ENCODE data around the gene ATXN2L.
"Not testable (repeated sequence)": the region's sequence is repeated elsewhere in the genome, so short reads cannot be mapped to it uniquely, and the experiment has no call there.

Gene ATXN2L

GRCh38 chr16:28822520-28823290 lies at the start of gene ATXN2L:
Gene ATXN2L, plus strand, starts transcription at chr16:28822999. Its CDS starts 261 bp downstream, at chr16:28823260.
- DNase-seq: peak; percentile 91

DNA sequence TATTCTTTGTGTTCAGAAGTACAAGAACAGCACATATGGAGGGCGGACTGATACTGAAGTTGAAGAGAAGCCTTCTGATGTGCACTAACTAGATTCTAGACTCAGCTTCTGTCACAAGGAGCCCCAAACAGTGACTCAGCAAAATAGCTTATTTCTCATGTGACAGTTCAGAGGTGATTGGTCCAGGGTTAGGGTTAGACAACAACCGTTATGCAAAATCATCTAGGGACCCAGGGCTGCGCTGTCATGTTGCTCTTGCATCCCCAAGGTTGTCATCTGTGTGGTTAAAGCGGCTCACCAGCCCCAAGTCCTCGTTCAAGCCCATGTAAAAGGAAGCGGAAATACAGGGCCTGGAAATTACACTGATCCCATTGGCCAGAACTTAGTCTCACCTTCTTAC lies 41.1 kb upstream of the ATXN2L start:
- DNase-seq: not testable (repeated sequence)

DNA sequence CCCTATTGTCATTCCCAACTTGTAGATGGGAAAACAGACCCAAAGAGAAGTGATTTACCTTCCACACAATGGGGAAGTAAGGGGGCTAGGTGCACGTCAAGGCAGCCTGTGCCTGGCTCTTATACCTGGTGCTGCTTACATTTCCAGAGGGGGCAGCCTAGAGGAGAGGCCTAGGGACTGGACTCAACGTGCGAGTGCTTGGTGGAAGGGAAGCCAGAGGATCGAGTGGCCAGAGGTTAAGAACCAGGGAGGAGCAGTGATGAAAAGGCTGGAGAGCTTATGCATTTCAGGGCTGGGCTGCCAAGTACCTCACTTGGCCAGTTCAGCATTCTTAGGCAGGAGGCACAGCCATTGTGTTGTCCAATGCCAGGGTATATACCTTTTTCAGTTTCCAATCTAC lies 40.4 kb upstream of the ATXN2L start:
- DNase-seq: not testable (repeated sequence)

GRCh38 chr16:28802235-28803019 lies 20.4 kb upstream of the ATXN2L start:
- peak; percentile 21 for DNase-seq

DNA sequence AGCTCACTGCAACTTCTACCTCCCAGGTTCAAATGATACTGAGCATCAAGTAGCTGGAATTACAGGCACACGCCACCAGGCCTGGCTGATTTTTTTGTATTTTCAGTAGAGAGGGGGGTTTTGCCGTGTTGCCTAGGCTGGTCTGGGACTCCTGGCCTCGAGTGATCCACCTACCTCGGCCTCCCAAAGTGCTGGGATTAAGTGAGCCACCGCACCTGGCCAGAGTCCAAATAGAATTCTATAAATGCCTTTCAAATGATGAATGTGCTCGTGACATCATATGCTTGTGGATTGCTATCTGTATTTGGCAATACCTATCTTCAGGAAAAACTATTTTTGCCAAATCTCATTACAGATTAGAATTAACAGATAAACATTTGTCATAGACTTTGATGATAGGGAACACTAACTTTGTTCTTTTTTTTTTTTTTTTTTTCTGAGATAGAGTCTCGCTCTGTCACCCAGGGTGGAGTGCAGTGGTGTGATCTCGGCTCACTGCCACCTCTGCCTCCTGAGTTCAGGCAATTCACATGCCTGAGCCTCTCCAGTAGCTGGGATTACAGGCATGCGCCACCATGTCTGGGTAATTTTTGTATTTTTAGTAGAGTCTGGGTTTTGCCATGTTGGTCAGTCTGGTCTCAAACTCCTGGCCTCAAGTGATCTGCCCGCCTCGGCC lies 15.2 kb upstream of the ATXN2L start:
- DNase-seq: not testable (repeated sequence)

DNA sequence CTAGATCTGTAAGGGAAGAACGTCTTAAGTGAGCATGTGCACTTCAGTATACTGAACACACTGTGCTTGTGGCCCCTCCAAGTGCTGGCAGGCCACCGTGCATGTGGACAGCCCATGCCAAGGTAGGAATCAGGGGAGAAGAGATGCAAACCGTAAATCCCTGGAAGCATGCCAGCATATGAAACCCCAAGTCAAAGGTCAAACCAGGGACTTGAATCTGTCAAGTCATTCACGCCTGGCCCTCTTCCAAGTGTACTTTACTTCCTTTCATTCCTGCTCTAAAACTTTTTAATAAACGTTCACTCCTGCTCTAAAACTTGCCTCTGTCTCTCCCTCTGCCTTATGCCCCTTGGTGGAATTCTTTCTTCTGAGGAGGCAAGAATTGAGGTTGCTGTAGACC lies 2.8 kb upstream of the ATXN2L start:
- no peak for DNase-seq

DNA sequence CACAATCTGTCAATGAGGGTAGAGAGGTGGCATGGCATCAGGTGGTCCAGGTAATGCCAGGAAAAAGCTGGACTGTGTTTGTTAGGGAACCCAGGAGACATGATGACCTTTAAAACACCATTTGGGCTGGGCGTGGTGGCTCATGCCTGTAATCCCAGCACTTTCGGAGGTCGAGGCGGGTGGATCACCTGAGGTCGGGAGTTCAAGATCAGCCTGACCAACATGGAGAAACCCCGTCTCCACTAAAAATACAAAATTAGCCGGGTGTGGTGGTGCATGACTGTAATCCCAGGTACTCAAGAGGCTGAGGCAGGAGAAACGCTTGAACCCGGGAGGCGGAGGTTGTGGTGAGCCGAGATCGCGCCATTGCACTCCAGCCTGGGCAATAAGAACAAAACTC lies 2.3 kb upstream of the ATXN2L start:
- not testable (repeated sequence) for DNase-seq

DNA sequence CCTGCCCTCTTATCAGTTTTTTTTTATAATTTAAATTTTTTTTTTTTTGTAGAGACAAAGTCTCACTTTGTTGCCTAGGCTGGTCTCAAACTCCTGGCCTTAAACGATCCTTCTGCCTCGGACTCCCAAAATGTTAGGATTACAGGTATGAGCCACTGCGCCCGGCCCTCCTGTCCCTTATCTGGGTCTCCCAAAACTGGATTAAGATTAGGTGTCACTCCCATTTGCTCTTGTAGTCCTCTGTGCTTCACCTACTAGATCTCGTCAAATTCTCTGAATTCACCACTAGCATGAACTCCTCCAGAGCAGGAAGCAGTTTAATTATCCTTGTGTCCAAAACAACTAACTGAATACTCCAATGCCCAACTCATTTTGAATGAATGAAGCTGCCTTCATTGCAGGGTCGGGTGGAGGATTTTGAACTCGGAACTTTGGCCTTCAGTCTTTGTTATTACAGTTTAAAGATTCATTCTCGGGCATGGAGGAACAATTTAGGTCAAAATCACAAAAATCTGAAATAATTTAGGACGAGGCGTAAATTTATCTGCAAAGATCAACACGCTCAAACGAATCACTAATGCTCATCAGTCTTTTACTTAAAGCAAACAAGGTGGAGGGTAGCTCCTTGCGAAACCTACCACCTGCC lies 802 bp upstream of the ATXN2L start:
- no peak for DNase-seq

DNA sequence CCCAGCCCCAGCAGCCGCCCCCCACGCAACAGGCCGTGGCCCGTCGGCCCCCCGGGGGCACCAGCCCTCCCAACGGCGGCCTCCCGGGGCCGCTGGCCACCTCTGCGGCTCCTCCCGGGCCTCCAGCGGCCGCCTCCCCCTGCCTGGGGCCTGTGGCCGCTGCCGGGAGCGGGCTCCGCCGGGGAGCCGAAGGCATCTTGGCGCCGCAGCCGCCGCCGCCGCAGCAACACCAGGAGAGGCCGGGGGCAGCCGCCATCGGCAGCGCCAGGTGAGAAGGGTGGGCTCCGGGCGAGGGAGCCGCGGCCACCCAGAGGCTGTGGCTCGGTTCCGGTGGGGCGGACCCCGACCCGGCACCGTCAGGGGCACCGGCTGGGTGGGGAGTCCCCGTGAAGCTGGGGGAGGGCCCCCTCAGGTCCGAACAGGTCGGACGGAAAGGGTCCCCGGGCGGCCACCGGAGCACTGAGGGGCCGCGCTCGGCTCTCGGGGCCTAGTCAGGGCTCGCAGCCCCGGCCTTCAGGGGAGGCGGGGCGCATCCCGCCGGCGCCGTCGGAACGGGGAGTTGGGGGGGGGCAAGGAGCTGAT lies 583 bp downstream of the ATXN2L start:
- peak; percentile 15 for DNase-seq

GRCh38 chr16:28823873-28824716 lies 1.3 kb downstream of the ATXN2L start:
- DNase-seq: peak; percentile 96

- DNase-seq: no peak
Measured at GRCh38 chr16:28824717-28824973, 1.8 kb downstream of the ATXN2L start.

DNA sequence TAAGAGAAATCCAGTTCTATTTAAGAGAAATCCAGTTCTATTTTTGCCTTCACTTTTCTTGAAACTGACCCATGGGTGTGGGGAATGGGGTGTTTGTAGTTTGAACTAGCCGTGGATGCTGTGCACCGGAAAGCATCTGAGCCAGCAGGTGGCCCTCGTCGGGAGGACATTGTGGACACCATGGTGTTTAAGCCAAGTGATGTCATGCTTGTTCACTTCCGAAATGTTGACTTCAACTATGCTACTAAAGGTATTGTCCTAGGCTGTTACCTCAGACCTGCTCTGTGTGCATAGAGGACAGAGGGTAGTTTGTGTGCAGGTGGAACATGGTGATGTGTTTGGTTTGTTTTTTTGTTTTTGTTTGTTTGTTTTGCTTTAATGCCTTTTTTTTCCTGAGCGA lies 3.3 kb downstream of the ATXN2L start:
- DNase-seq: no peak

DNA sequence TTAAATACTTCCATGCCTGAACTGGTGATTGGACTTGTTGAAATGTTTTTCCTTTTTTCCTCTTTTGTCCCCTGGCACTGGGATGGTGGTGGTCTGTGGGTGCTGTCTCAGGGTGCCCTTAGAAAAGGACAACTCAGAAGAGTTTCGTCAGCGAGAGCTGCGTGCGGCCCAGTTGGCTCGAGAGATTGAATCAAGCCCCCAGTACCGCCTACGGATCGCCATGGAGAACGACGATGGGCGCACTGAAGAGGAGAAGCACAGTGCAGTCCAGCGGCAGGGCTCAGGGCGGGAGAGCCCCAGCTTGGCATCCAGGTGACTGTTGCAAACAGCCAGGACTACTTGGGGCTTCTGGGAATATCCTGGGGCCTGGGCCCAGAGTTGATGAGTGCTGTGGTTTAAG lies 6.9 kb downstream of the ATXN2L start:
- DNase-seq: no peak

DNA sequence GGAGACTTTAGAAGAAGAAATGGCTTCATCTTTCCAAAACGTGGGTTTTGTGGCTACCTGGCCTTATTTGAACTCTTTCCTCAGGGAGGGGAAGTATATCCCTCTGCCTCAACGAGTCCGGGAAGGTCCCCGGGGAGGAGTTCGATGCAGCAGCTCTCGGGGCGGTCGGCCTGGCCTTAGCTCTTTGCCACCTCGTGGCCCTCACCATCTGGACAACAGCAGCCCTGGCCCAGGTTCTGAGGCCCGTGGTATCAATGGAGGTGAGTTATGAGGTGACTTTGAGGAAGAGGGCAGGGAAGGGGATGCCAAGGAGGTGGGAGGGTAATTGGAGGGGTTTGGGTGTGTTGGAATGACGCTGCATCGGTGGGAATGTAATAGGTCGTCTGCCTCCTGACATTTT lies 7.7 kb downstream of the ATXN2L start:
- DNase-seq: no peak

- no peak for DNase-seq
Measured at GRCh38 chr16:28834349-28834748, 11.6 kb downstream of the ATXN2L start.

DNA sequence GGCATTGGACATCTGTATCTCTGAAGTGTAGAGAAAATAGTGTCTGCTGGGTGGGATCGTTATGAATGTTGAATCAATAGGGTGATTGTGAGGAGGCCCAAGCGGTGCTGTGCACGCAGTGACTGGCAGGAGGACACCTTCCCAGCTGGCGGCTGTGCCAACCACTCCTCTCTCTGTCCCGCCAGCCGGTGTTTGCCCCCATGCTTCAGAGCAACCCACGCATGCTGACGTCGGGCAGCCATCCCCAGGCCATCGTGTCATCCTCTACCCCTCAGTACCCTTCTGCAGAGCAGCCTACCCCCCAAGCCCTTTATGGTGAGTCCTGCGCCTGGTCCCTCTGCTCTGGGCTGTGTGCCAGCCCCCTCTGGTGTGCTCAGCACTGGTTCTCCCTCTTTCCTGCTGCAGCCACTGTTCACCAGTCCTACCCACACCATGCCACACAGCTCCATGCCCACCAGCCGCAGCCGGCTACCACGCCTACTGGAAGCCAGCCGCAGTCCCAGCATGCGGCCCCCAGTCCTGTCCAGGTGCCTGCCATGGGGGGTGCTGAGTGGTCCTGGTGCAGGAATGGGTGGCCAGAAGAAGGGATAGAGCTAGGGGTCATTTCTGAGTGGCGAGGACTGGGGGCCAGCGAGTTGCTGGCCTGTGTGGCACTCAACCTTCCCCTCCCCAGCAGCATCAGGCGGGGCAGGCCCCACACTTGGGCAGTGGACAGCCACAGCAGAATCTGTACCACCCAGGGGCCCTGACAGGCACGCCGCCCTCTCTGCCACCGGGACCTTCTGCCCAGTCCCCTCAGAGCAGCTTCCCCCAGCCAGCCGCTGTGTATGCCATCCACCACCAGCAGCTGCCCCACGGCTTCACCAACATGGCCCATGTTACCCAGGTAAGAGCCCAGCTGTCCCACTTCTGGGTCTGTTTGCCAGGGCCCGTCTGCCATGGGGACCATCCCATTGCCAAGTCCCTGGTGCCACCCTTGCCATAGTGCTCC lies 12.4 kb downstream of the ATXN2L start:
- no peak for DNase-seq

- DNase-seq: no peak
Measured at GRCh38 chr16:28835864-28836760, 13.3 kb downstream of the ATXN2L start.

- DNase-seq: no peak
Measured at GRCh38 chr16:28836761-28837064, 13.9 kb downstream of the ATXN2L start.

DNA sequence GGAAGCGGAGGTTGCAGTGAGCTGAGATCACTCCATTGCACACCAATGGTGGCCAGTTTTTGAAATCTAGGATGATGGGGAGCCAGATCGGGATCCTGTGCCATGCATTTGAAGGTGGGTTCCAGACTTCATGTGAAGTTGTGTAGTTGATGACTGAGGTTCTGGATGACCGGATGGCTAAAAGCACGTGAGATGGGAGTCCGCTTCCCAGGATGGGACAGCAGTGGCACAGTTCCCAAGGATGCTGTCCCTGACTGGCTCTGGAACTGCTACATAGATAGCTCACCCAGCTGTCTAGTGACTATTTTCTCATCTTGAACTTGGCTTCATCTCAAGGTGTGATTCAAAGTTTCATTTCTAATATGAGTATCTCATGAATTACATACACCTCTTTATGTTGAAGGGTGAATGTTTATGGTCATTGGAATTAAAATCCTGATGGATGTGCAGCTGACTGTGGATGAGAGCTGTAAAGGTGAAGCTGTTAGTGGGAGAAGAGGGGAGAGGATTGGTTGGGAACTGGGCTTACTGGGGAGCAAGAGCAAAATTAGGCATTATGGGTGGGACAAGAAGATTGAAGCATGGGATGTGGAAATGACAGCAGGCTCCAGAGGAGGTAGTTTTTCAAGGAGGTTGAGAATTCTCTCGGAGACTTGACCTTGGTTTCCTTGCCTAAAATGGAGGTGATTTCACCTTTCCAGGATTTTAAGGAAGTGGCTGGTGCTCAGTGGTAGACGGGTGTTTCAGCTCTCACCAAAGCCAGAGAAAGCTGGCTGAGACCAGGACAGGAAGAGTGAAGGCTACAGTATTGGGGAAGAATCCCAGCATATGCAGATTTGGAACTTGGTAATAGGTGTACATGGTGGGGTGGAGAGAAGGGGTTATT lies 15.1 kb downstream of the ATXN2L start:
- no peak for DNase-seq
